Measurements from ENCODE around the gene TDRD7. TPM values are rescaled to one million over a fixed set of nuclear protein-coding genes. Genes with fewer than 3 reads are reported as not detected.
A peak's percentile ranks its signal among the peaks of the same experiment; 100 is the strongest.

Gene TDRD7
- total and polyA plus RNA-seq, 2 donors (not counting 1 experiment from before 2014, with no cell fraction given), result 11.5 to 19.7 TPM

DNA sequence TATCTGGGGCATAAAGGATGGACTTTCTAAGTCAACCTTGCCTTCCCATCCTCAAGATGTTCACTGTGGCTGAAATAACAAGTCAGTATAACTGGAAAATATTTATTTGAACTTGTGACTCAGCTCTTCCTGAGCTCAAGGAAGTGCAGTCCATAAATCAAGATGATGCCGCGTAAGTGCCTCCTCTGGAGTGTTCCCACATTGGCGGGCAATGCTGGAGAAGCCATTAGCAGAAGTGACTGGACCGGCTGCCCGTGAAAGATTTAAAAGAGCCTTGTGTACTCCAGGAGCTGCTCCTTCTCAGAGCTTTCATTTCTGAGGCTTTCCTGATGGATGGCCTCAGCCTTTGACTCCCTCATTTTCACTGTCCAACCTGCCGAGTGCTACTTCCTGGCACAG lies 107.0 kb downstream of the TDRD7 start:
- Histone ChIP-seq H3K9ac (ENCODE audit: low read length) (no peak overlapping the region), H3K9me3 (ENCODE audit: control extremely low read depth in 1 of 3, control insufficient read depth in 2 of 3, insufficient read depth in 1 of 3, low read length in 2 of 3) (no peaks in the 10 kb centered on the region), H3K36me3 (replicated peaks in 1 of 2; ENCODE audit: control extremely low read depth in 1 of 2, control insufficient read depth in 1 of 2, extremely low read depth in 1 of 2, insufficient read depth in 2 of 2, low read length in 1 of 2) (no peaks in the 10 kb centered on the region), H4K20me1 (ENCODE audit: control insufficient read depth, insufficient read depth, low read length, poor library complexity, severe bottlenecking) (no peaks in the 10 kb centered on the region), H3K4me1 (ENCODE audit: control insufficient read depth in 2 of 2, insufficient read depth in 2 of 2, low read length in 2 of 2) (no peaks in the 10 kb centered on the region), H3K4me3 (ENCODE audit: control extremely low read depth in 1 of 5, extremely low read depth in 1 of 5, insufficient read depth in 1 of 5, low read depth in 2 of 5, low read length in 4 of 5) (no peak overlapping the region), H3K27me3 (replicated peaks in 1 of 4; ENCODE audit: control extremely low read depth in 1 of 4, control insufficient read depth in 3 of 4, insufficient read depth in 4 of 4, low read length in 3 of 4) (peaks cover 0 to 12% (median 0%) of the 10 kb centered on the region in 4 experiments), H3K4me2 (replicated peaks; ENCODE audit: low read depth, low read length, poor library complexity, severe bottlenecking) (no peak overlapping the region), H3K79me2 (ENCODE audit: control insufficient read depth, insufficient read depth, low read length) (no peaks in the 10 kb centered on the region), H3K27ac (ENCODE audit: low read length in 2 of 2) (no peak overlapping the region), H2AFZ (ENCODE audit: insufficient read depth, low read depth, low read length, poor library complexity, severe bottlenecking) (peak overlapping the region; percentile 22)
- H3K4me1 Mint-ChIP-seq, result no peaks in the 10 kb centered on the region
- POLR2A ChIA-PET, result no interaction called here
- DNase-seq (no peak), ATAC-seq (ENCODE audit: low read depth) (no peak)
- TF ChIP-seq EZH2 (IDR thresholded peaks at IDR 0.05; ENCODE audit: borderline replicate concordance, insufficient read depth, low read depth, low read length, poor library complexity, severe bottlenecking), result no peak
- TF ChIP-seq, protein P1, sequence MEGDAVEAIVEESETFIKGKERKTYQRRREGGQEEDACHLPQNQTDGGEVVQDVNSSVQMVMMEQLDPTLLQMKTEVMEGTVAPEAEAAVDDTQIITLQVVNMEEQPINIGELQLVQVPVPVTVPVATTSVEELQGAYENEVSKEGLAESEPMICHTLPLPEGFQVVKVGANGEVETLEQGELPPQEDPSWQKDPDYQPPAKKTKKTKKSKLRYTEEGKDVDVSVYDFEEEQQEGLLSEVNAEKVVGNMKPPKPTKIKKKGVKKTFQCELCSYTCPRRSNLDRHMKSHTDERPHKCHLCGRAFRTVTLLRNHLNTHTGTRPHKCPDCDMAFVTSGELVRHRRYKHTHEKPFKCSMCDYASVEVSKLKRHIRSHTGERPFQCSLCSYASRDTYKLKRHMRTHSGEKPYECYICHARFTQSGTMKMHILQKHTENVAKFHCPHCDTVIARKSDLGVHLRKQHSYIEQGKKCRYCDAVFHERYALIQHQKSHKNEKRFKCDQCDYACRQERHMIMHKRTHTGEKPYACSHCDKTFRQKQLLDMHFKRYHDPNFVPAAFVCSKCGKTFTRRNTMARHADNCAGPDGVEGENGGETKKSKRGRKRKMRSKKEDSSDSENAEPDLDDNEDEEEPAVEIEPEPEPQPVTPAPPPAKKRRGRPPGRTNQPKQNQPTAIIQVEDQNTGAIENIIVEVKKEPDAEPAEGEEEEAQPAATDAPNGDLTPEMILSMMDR (IDR thresholded peaks at IDR 0.05), result no peak
- peaks cover 44% of the 10 kb centered on the region for H3K27me3 Mint-ChIP-seq
- intact Hi-C loops (cut with micrococcal nuclease), result no loop called here
- CTCF ChIA-PET, result no interaction called here
- no peak overlapping the region for H3K4me3 Mint-ChIP-seq
- 7% methylated on average over 5 of the region's 6 CpGs for WGBS (ENCODE audit: insufficient coverage)
- H3K9me3 Mint-ChIP-seq (ENCODE audit: insufficient read depth), result no peaks in the 10 kb centered on the region
- H3K27ac Mint-ChIP-seq, result no peak overlapping the region

DNA sequence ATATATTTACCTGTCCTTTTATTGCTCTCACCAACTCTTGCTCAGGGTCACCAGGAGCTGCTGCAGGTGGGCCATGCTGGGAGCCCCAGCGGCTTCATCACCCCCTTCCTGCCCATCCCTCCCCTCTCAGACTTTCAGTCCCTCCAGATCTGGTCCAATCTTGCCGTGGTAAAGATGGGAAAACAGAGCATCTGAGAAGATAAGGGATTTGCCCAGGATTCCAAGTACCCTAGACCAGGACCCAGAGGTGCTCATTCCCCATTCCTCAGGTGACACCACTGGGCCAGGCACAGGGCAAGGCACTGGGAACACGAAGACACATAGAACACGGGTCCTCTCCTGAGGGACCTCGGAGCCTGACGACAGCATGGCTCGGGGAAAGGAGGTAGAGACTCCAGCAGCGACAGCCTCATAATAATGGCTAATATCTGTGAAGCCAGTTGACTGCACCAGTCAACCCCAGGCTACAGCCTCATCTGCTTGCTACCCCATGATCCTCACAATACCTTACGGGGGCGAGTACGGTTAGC lies 107.6 kb downstream of the TDRD7 start:
- no peak overlapping the region for H3K4me3 Mint-ChIP-seq
- no peaks in the 10 kb centered on the region for H3K9me3 Mint-ChIP-seq (ENCODE audit: insufficient read depth)
- ATAC-seq (ENCODE audit: low read depth), result no peak
- peaks cover 0 to 12% (median 0%) of the 10 kb centered on the region in 4 experiments for H3K27me3 ChIP-seq (replicated peaks in 1 of 4; ENCODE audit: control extremely low read depth in 1 of 4, control insufficient read depth in 3 of 4, insufficient read depth in 4 of 4, low read length in 3 of 4)
- intact Hi-C loops (cut with micrococcal nuclease), result no loop called here
- H3K4me2 ChIP-seq (replicated peaks; ENCODE audit: low read depth, low read length, poor library complexity, severe bottlenecking), result no peak overlapping the region
- H3K9me3 ChIP-seq (ENCODE audit: control extremely low read depth in 1 of 3, control insufficient read depth in 2 of 3, insufficient read depth in 1 of 3, low read length in 2 of 3), result no peaks in the 10 kb centered on the region
- H3K36me3 ChIP-seq (replicated peaks in 1 of 2; ENCODE audit: control extremely low read depth in 1 of 2, control insufficient read depth in 1 of 2, extremely low read depth in 1 of 2, insufficient read depth in 2 of 2, low read length in 1 of 2), result no peaks in the 10 kb centered on the region
- 98% methylated on average over 9 of the region's 11 CpGs for WGBS (ENCODE audit: insufficient coverage)
- peak overlapping the region; percentile 22 for H2AFZ ChIP-seq (ENCODE audit: insufficient read depth, low read depth, low read length, poor library complexity, severe bottlenecking)
- H3K9ac ChIP-seq (ENCODE audit: low read length), result no peak overlapping the region
- H3K79me2 ChIP-seq (ENCODE audit: control insufficient read depth, insufficient read depth, low read length), result no peaks in the 10 kb centered on the region
- H4K20me1 ChIP-seq (ENCODE audit: control insufficient read depth, insufficient read depth, low read length, poor library complexity, severe bottlenecking), result no peaks in the 10 kb centered on the region
- no peaks in the 10 kb centered on the region for H3K4me1 ChIP-seq (ENCODE audit: control insufficient read depth in 2 of 2, insufficient read depth in 2 of 2, low read length in 2 of 2)
- H3K4me1 Mint-ChIP-seq, result no peaks in the 10 kb centered on the region
- no peak overlapping the region for H3K27ac ChIP-seq (ENCODE audit: low read length in 2 of 2)
- peaks cover 44% of the 10 kb centered on the region for H3K27me3 Mint-ChIP-seq
- DNase-seq, result no peak
- no peak overlapping the region for H3K27ac Mint-ChIP-seq
- ChIA-PET CTCF (no interaction called here), POLR2A (no interaction called here)
- H3K4me3 ChIP-seq (ENCODE audit: control extremely low read depth in 1 of 5, extremely low read depth in 1 of 5, insufficient read depth in 1 of 5, low read depth in 2 of 5, low read length in 4 of 5), result no peak overlapping the region
- no peak for TF ChIP-seq EZH2 (IDR thresholded peaks at IDR 0.05; ENCODE audit: borderline replicate concordance, insufficient read depth, low read depth, low read length, poor library complexity, severe bottlenecking)
- TF ChIP-seq, protein P1 (IDR thresholded peaks at IDR 0.05), result no peak

Measured in B cell (primary cell).